Ectodermal cell (in vitro differentiated cells): ENCODE data around the gene RPL39L.

Experiments used
- H3K27ac ChIP-seq: 2 replicates; pipeline ENCODE4 v1.7.0; 2013; ENCODE audit warnings: mild to moderate bottlenecking, low read depth, low read length; ENCODE audit not compliant: insufficient read depth, poor library complexity, severe bottlenecking
- H3K27me3 ChIP-seq: 2 replicates; pipeline ENCODE4 v1.7.0; 2013; ENCODE audit warnings: mild to moderate bottlenecking, low read length; ENCODE audit not compliant: insufficient read depth, control insufficient read depth, poor library complexity, severe bottlenecking
- H3K36me3 ChIP-seq: one replicate; pipeline ENCODE4 v1.7.0; 2013; ENCODE audit warnings: low read length; ENCODE audit not compliant: control insufficient read depth, insufficient read depth
- H3K4me1 ChIP-seq: one replicate; pipeline ENCODE4 v1.7.0; 2013; ENCODE audit warnings: low read length; ENCODE audit not compliant: control insufficient read depth, insufficient read depth
- H3K4me3 ChIP-seq: 2 replicates; pipeline ENCODE4 v1.7.0; 2013; ENCODE audit warnings: low read depth, low read length, control low read depth; ENCODE audit not compliant: insufficient read depth
- H3K9me3 ChIP-seq: 2 replicates; pipeline ENCODE4 v1.7.0; 2013; ENCODE audit warnings: mild to moderate bottlenecking, low read length, moderate library complexity; ENCODE audit not compliant: control insufficient read depth
- WGBS, 2 experiments: methylation state at CpG; one replicate each; pipeline ENCODE4 v1.1.7; 2013; ENCODE audit warnings: missing lambda C conversion rate in 2 of 2; 5-methylcytosine and 5-hydroxymethylcytosine counted together

The RPL39L gene

DNA sequence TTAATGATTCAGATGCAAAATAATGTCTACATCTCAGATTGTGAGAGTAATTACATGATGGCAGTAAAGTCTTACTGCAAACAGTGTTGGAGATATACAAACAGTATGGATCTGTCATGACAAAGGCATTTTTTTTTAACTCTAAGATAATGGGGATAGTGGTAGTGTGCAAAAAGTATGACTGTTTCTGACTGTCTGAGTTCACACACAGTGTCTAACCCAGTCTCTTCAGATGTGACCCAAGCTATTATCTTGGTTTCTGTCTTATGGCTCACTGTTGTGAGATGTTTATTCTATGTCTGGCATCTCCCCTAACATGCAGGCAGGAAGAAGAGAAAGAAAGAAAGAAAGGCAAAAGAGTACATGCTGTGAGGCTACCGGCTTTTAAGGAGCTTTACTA, 17.0 kb downstream of the RPL39L start:
- Histone ChIP-seq H3K27ac (no peak overlapping the region), H3K36me3 (no peaks in the 10 kb centered on the region), H3K4me1 (no peaks in the 10 kb centered on the region), H3K4me3 (no peak overlapping the region), H3K9me3 (no peaks in the 10 kb centered on the region), H3K27me3 (no peaks in the 10 kb centered on the region)
- WGBS, 2 experiments = 58 to 63% methylated on average over 1 of the region's 1 CpG

GRCh38 chr3:187120326-187120725, 19.0 kb downstream of the RPL39L start:
- Histone ChIP-seq H3K27me3 (no peaks in the 10 kb centered on the region), H3K27ac (no peak overlapping the region), H3K4me3 (no peak overlapping the region), H3K9me3 (no peaks in the 10 kb centered on the region), H3K4me1 (no peaks in the 10 kb centered on the region), H3K36me3 (no peaks in the 10 kb centered on the region)
- WGBS, 2 experiments = 87 to 89% methylated on average over 2 of the region's 2 CpGs

DNA sequence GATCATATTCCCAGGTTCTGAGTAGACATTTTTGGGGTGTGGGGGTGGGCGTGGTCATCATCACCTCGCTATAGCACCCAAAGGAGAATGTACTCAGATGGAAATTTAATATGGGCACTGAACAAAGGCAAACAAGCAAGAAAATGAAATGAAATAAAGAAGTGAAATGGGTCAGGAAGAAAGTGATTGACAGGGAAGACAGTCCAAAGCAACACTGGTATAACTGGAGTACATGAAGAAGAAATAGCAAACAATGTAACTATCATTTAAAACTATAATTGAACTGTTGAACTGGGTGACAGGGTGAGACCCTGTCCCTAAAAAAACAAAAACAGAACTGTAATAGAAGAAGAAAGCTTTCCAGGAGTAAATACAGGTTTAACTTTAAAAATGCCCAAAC, 24.8 kb downstream of the RPL39L start:
- no peaks in the 10 kb centered on the region for H3K4me1 ChIP-seq
- no peaks in the 10 kb centered on the region for H3K9me3 ChIP-seq
- H3K36me3 ChIP-seq = no peaks in the 10 kb centered on the region
- H3K27me3 ChIP-seq = no peaks in the 10 kb centered on the region
- 96 to 98% methylated on average over 2 of the region's 2 CpGs for WGBS, 2 experiments
- H3K4me3 ChIP-seq = no peak overlapping the region
- H3K27ac ChIP-seq = no peak overlapping the region

DNA sequence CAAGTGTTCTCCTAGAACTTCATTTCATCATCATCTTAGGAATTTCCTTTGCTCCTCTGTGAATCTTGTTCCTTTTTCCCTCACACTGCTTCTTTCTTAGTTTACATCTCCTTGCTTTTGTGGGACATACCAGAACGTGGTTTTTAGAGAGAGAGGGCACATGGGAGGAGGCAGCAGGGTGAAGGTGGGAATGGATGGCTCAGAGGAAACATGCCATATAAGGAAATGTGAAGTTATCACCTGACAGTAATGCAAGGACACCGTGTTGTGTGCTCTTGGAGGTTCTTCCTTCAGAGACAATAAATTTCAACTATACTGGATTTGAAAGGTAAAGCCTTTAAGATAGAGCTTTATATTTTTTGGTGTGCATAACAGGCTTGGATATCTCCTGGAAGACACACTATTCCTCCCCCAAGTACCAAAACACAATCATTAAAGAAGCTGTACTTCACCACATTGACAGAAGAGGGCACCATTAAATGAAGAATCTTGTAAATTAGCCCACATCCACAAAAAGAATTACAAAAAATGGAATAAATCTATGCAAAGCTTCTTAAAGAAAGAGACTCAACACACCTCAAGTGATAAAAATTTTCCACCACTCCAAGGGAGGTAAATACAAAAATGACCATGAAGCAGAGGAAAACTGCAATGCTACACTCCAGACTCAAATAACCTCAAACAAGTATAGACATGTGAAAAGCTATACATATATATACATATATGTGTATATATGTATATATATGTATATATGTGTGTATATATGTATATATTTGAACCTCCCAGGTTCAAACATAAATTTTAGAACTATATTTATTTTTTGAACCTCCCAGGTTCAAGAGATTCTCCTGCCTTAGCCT, 26.1 kb downstream of the RPL39L start:
- Histone ChIP-seq H3K4me1 (no peaks in the 10 kb centered on the region), H3K9me3 (no peaks in the 10 kb centered on the region), H3K36me3 (no peaks in the 10 kb centered on the region), H3K27me3 (no peaks in the 10 kb centered on the region), H3K27ac (no peak overlapping the region), H3K4me3 (no peak overlapping the region)
- WGBS, 2 experiments = 42 to 44% methylated on average over 2 of the region's 2 CpGs

- no peak overlapping the region for H3K4me3 ChIP-seq
- no peaks in the 10 kb centered on the region for H3K36me3 ChIP-seq
- no peak overlapping the region for H3K27ac ChIP-seq
- 82 to 91% methylated on average over 1 of the region's 1 CpG for WGBS, 2 experiments
- H3K4me1 ChIP-seq = no peaks in the 10 kb centered on the region
- H3K9me3 ChIP-seq = no peaks in the 10 kb centered on the region
- no peaks in the 10 kb centered on the region for H3K27me3 ChIP-seq
Measured at GRCh38 chr3:187110156-187110555, 29.1 kb downstream of the RPL39L start.

- Histone ChIP-seq H3K4me1 (no peaks in the 10 kb centered on the region), H3K27me3 (no peaks in the 10 kb centered on the region), H3K4me3 (no peak overlapping the region), H3K27ac (no peak overlapping the region), H3K36me3 (no peaks in the 10 kb centered on the region), H3K9me3 (no peaks in the 10 kb centered on the region)
- WGBS, 2 experiments = 89 to 91% methylated on average over 3 of the region's 3 CpGs
Measured at GRCh38 chr3:187107989-187108388, 31.3 kb downstream of the RPL39L start.

- no peaks in the 10 kb centered on the region for H3K36me3 ChIP-seq
- no peaks in the 10 kb centered on the region for H3K27me3 ChIP-seq
- no peak overlapping the region for H3K4me3 ChIP-seq
- no peaks in the 10 kb centered on the region for H3K4me1 ChIP-seq
- WGBS, 2 experiments = 92 to 93% methylated on average over 3 of the region's 3 CpGs
- H3K27ac ChIP-seq = no peak overlapping the region
- H3K9me3 ChIP-seq = no peaks in the 10 kb centered on the region
Measured at GRCh38 chr3:187105700-187106099, 33.6 kb downstream of the RPL39L start.

- Histone ChIP-seq H3K27me3 (no peaks in the 10 kb centered on the region), H3K4me3 (no peak overlapping the region), H3K36me3 (no peaks in the 10 kb centered on the region), H3K27ac (no peak overlapping the region), H3K9me3 (no peaks in the 10 kb centered on the region), H3K4me1 (no peaks in the 10 kb centered on the region)
- 88 to 91% methylated on average over 7 of the region's 7 CpGs for WGBS, 2 experiments
Measured at GRCh38 chr3:187104933-187105332, 34.4 kb downstream of the RPL39L start.

DNA sequence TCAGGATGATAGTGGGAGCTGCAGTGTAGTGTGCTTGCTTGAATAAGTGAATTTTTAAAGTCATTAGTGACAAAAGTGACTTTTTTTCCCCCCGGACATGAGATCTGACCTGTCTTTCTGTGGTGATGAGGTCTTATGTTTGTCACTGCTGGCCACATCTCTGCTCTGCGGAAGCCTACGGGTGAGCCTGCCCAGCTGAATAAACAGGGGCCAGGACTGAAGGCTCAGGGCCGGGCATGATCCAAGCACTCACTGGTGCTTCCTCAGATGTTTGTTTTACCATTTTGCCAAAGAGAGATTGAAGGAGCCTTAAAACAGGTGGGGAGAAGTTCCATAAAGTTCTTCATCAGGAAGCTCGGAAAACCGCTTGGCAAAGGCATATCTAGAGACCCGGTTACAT, 35.0 kb downstream of the RPL39L start:
- 90 to 94% methylated on average over 7 of the region's 7 CpGs for WGBS, 2 experiments
- Histone ChIP-seq H3K4me1 (no peaks in the 10 kb centered on the region), H3K4me3 (no peak overlapping the region), H3K27ac (no peak overlapping the region), H3K9me3 (no peaks in the 10 kb centered on the region), H3K36me3 (no peaks in the 10 kb centered on the region), H3K27me3 (no peaks in the 10 kb centered on the region)

DNA sequence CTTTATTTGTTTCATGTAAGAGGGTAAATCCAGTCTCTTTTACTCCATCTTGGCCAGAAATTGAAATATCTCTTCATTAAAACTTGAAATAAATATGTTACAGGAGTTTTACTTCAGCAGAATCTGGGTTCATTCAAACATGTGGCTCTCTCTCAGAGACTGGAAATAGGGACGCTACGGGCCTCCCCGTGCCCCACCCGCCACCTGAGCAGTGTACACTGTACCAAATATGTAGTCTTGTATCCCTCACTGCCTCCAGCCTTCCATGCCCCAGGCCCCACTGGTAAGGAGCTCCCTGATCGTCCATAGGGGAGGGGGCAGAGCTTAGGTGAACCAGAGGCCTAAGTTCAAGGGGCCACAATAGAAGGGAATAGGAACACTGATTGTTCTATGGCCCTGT, 36.0 kb downstream of the RPL39L start:
- no peaks in the 10 kb centered on the region for H3K27me3 ChIP-seq
- no peaks in the 10 kb centered on the region for H3K9me3 ChIP-seq
- H3K4me1 ChIP-seq = no peaks in the 10 kb centered on the region
- WGBS, 2 experiments = 92 to 94% methylated on average over 5 of the region's 5 CpGs
- no peak overlapping the region for H3K27ac ChIP-seq
- no peaks in the 10 kb centered on the region for H3K36me3 ChIP-seq
- no peak overlapping the region for H3K4me3 ChIP-seq
